Keratinocyte (primary cell): Measurements from ENCODE around the gene NOTCH4. TPM values are rescaled to one million over a fixed set of nuclear protein-coding genes. Genes with fewer than 3 reads are reported as not detected.

Source experiments
- DNase-seq: peaks from one replicate; pipeline ENCODE4 v3.0.0-alpha.2; 2011; ENCODE audit warnings: low read depth, missing footprints, low spot score
- FAIRE-seq: peaks from 2 replicates; lab custom pipeline; 2011; peaks lifted over from hg19 to GRCh38; lab: Jason Lieb, UNC
- H2AFZ ChIP-seq: 2 replicates; pipeline ENCODE4 v1.6.0; 2012; ENCODE audit warnings: low read length, control low read depth, inconsistent platforms; ENCODE audit not compliant: control insufficient read depth
- H3K27ac ChIP-seq: 2 replicates; pipeline ENCODE4 v1.5.1; 2011; ENCODE audit warnings: low read length; ENCODE audit not compliant: control insufficient read depth, insufficient read depth
- H3K27me3 ChIP-seq: 3 replicates; pipeline ENCODE4 v1.6.0; 2011; ENCODE audit warnings: low read length; ENCODE audit not compliant: control insufficient read depth, insufficient read depth; ENCODE audit errors: extremely low read depth
- H3K36me3 ChIP-seq, 2 experiments: 2 replicates in 1 of 2; 3 replicates in 1 of 2; pipeline ENCODE4 v1.5.1; 2011; ENCODE audit warnings: low read length in 2 of 2, mild to moderate bottlenecking in 1 of 2; ENCODE audit not compliant: control insufficient read depth in 2 of 2, insufficient read depth in 2 of 2; ENCODE audit errors: extremely low read depth in 1 of 2
- H3K4me1 ChIP-seq: 3 replicates; pipeline ENCODE4 v1.5.1; 2011; ENCODE audit warnings: low read length; ENCODE audit not compliant: control insufficient read depth, insufficient read depth; ENCODE audit errors: extremely low read depth
- H3K4me2 ChIP-seq: 3 replicates; pipeline ENCODE4 v1.6.0; 2011; ENCODE audit warnings: low read depth, low read length; ENCODE audit not compliant: control insufficient read depth, insufficient read depth; ENCODE audit errors: extremely low read depth
- H3K4me3 ChIP-seq, 3 experiments: fragments of 200-600 bp in 1 of 3; sonication (generic) in 1 of 3; 2 replicates in 2 of 3; 3 replicates in 1 of 3; pipeline ENCODE4 v1.5.1; 2011 to 2016; ENCODE audit warnings: low read length in 3 of 3, mild to moderate bottlenecking in 3 of 3, control low read depth in 2 of 3, inconsistent platforms in 1 of 3, low read depth in 1 of 3, mixed read lengths in 1 of 3, mixed run types in 1 of 3, moderate library complexity in 1 of 3; ENCODE audit not compliant: control insufficient read depth in 2 of 3, insufficient read depth in 2 of 3; ENCODE audit errors: extremely low read depth in 1 of 3
- H3K79me2 ChIP-seq: 2 replicates; pipeline ENCODE4 v1.6.0; 2012; ENCODE audit warnings: low read length; ENCODE audit not compliant: control insufficient read depth, insufficient read depth
- H3K9ac ChIP-seq: 3 replicates; pipeline ENCODE4 v1.6.0; 2011; ENCODE audit warnings: low read length; ENCODE audit not compliant: control insufficient read depth, insufficient read depth; ENCODE audit errors: extremely low read depth
- H3K9me1 ChIP-seq: 3 replicates; pipeline ENCODE4 v1.6.0; 2011; ENCODE audit warnings: low read length; ENCODE audit not compliant: control insufficient read depth, insufficient read depth; ENCODE audit errors: extremely low read depth
- H3K9me3 ChIP-seq: 2 replicates; pipeline ENCODE4 v1.5.1; 2012; ENCODE audit warnings: low read depth, low read length; ENCODE audit not compliant: control insufficient read depth
- H4K20me1 ChIP-seq: 3 replicates; pipeline ENCODE4 v1.6.0; 2011; ENCODE audit warnings: low read length; ENCODE audit not compliant: control insufficient read depth, insufficient read depth; ENCODE audit errors: extremely low read depth
- EZH2 ChIP-seq: IDR thresholded peaks from one replicate; pipeline ENCODE4 v1.6.1; 2012; ENCODE audit warnings: inconsistent platforms, mild to moderate bottlenecking, low read length, moderate library complexity
- dilution Hi-C: fragments of 300-500 bp; cut with MboI; formaldehyde crosslinking; loops from one replicate; pipeline ENCODE4 v1.7.0; 2020; ENCODE audit warnings: low sequenced_read_pairs; ENCODE audit not compliant: extremely low pct_ligation_motif_present
- polyA plus RNA-seq, 5 experiments: library from polyadenylated mRNA; depleted of rRNA in 3 of 5; stranded (reverse) in 3 of 5; stranded (forward) in 1 of 5; unstranded in 1 of 5; fragments of >200 nt; gene quantifications; 1 replicate in 1 of 5; 2 replicates in 3 of 5; 3 replicates in 1 of 5; pipeline versions ENCODE4 v1.2.1 to v1.2.3, GENCODE V29; 2011 to 2012; ENCODE audit warnings: missing spikeins in 2 of 5, low read depth in 1 of 5, low replicate concordance in 1 of 5
- TF ChIP-seq, protein P1 (sequence below), 3 experiments: IDR thresholded peaks in 1 of 3; conservative IDR thresholded peaks in 1 of 3; optimal IDR thresholded peaks in 1 of 3; 2 replicates in 2 of 3; 3 replicates in 1 of 3; pipeline versions ENCODE3 to v1.5.1; 2011; ENCODE audit warnings: low read length in 3 of 3, mild to moderate bottlenecking in 3 of 3, moderate library complexity in 2 of 3, control low read depth in 1 of 3, inconsistent platforms in 1 of 3; ENCODE audit not compliant: insufficient read depth in 2 of 3; ENCODE audit errors: extremely low read depth in 1 of 3

Gene NOTCH4
- polyA plus RNA-seq, 1 donor (not counting 4 experiments of a cell fraction or from before 2014, with no cell fraction given), result 0.07 TPM

DNA sequence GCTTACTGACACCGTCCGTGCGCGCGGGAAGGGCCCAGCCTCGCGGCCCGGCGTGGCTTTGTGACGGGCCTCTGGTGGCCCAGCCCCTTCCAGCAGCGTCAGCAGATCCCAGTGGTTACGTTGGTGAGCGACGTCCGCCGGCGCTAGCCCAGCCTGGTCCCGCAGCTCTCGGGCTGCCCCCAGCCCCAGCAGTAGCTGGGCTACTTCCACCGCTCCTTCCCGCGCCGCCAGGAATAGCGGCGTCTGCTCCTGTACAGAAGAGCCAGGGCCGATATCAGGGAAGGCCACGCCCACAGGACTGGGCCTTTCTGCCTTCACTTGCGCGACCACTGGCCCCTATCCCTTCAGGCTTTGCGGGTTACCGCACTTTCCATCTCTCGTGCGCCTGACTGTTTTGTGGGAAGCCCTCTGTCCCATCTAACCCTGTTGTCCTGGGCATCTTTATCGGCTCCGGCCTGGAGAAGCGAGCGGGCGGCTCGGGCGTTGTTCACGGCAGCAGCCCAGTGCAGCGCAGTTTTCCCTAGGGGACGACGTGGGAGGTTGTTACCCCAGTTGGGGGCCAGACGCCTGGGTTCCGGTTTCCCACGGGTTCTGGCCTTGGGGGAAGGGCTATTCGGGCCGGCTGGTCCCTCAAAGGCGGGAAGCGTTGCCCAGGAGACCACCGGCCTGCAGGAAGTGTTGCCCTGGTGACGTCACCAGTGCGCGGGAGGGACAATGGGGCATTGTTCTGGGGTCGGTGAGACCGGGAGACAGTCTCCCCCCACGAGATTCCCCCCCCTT is 27.8 kb downstream of the NOTCH4 start:
- DNase-seq (no peak), FAIRE-seq (no peak)
- Histone ChIP-seq H4K20me1 (no peaks in the 10 kb centered on the region), H3K4me1 (peaks cover 25% of the 10 kb centered on the region), H3K9me3 (no peaks in the 10 kb centered on the region), H3K27ac (peak overlapping the region; percentile 96), H3K79me2 (no peaks in the 10 kb centered on the region), H3K9me1 (no peaks in the 10 kb centered on the region), H3K4me3 (peak overlapping the region; percentile 54 to 91 (median 72)), H3K9ac (peak overlapping the region; percentile 97), H3K27me3 (no peaks in the 10 kb centered on the region), H2AFZ (peak overlapping the region; percentile 52), H3K36me3 (no peaks in the 10 kb centered on the region), H3K4me2 (peak overlapping the region; percentile 100)
- TF ChIP-seq EZH2, result no peak
- TF ChIP-seq, protein P1, sequence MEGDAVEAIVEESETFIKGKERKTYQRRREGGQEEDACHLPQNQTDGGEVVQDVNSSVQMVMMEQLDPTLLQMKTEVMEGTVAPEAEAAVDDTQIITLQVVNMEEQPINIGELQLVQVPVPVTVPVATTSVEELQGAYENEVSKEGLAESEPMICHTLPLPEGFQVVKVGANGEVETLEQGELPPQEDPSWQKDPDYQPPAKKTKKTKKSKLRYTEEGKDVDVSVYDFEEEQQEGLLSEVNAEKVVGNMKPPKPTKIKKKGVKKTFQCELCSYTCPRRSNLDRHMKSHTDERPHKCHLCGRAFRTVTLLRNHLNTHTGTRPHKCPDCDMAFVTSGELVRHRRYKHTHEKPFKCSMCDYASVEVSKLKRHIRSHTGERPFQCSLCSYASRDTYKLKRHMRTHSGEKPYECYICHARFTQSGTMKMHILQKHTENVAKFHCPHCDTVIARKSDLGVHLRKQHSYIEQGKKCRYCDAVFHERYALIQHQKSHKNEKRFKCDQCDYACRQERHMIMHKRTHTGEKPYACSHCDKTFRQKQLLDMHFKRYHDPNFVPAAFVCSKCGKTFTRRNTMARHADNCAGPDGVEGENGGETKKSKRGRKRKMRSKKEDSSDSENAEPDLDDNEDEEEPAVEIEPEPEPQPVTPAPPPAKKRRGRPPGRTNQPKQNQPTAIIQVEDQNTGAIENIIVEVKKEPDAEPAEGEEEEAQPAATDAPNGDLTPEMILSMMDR (optimal IDR thresholded peaks at IDR 0.05 in 1 of 3, IDR thresholded peaks at IDR 0.05 in 1 of 3, conservative IDR thresholded peaks at IDR 0.05 in 1 of 3; ENCODE audit: extremely low read depth in 1 of 3, insufficient read depth in 2 of 3, low read length in 3 of 3), result no peak
- dilution Hi-C loops, result no loop called here

DNA sequence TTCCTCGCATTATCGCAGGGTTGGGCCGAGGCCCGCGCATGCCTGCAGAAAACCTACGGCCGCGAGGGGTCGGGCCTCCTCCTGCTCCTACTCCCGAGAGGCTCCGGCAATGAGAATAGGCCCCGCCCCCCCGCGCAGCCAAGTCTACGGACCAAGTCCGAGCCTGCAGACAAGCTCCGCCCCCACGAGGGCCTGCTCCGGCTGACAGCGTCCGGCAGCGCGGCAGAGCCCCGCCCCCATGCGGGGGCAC is 28.3 kb downstream of the NOTCH4 start:
- Histone ChIP-seq H3K9ac (peak overlapping the region; percentile 97), H3K27me3 (no peaks in the 10 kb centered on the region), H3K36me3 (no peaks in the 10 kb centered on the region), H2AFZ (no peak overlapping the region), H3K27ac (peak overlapping the region; percentile 96), H3K79me2 (no peaks in the 10 kb centered on the region), H4K20me1 (no peaks in the 10 kb centered on the region), H3K9me1 (no peaks in the 10 kb centered on the region), H3K4me1 (peaks cover 25% of the 10 kb centered on the region), H3K4me2 (peak overlapping the region; percentile 75), H3K4me3 (peak overlapping the region in 2 of 3 experiments; percentile 54 to 91), H3K9me3 (no peaks in the 10 kb centered on the region)
- dilution Hi-C loops, result no loop called here
- TF ChIP-seq EZH2, result no peak
- TF ChIP-seq, protein P1 (optimal IDR thresholded peaks at IDR 0.05 in 1 of 3, IDR thresholded peaks at IDR 0.05 in 1 of 3, conservative IDR thresholded peaks at IDR 0.05 in 1 of 3; ENCODE audit: extremely low read depth in 1 of 3, insufficient read depth in 2 of 3, low read length in 3 of 3), result peak in 2 of 3 experiments; percentile 16 to 65
- peak; percentile 97 for DNase-seq
- FAIRE-seq, result no peak
